ENCODE results near the gene HGFAC.

DNA sequence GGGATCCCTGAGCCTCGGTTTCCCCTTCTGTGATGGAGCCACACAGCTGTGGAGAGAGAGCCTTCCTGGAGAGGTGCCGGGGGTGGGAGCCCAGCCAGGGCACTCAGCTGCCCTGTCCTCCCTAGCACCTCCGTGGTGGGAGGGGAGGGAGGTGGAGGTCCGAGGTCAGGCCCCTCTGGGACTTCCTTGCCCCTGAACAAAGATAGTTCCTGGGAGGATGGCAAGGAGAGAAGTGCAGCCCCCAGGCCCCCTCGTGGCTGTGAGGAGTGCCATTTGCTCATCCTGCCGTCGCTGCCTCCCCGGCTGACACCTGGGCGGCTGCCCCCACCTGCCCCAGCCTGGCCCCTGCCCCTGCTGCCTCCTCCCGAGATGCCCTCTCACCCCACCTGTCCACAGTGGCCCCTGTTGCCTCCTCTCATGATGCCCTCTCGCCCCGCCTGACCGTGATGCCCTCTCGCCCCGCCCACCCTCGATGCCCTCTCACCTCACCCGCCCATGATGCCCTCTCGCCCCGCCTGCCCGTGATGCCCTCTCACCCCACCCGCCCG is 34.0 kb downstream of the HGFAC start:
- TF ChIP-seq, protein P1, sequence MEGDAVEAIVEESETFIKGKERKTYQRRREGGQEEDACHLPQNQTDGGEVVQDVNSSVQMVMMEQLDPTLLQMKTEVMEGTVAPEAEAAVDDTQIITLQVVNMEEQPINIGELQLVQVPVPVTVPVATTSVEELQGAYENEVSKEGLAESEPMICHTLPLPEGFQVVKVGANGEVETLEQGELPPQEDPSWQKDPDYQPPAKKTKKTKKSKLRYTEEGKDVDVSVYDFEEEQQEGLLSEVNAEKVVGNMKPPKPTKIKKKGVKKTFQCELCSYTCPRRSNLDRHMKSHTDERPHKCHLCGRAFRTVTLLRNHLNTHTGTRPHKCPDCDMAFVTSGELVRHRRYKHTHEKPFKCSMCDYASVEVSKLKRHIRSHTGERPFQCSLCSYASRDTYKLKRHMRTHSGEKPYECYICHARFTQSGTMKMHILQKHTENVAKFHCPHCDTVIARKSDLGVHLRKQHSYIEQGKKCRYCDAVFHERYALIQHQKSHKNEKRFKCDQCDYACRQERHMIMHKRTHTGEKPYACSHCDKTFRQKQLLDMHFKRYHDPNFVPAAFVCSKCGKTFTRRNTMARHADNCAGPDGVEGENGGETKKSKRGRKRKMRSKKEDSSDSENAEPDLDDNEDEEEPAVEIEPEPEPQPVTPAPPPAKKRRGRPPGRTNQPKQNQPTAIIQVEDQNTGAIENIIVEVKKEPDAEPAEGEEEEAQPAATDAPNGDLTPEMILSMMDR (conservative IDR thresholded peaks at IDR 0.05; ENCODE audit: low read depth, low read length) = no peak
- TF ChIP-seq EZH2phosphoT487 (IDR thresholded peaks at IDR 0.05; ENCODE audit: borderline replicate concordance, low read length) = no peak
- TF ChIP-seq EZH2 (IDR thresholded peaks at IDR 0.05; ENCODE audit: low read length, unreplicated experiment) = no peak
